Glutamatergic neuron (in vitro differentiated cells): ENCODE results near the gene SIK2. TPM values are rescaled to one million over a fixed set of nuclear protein-coding genes. Genes with fewer than 3 reads are reported as not detected.

Experiments
- DNase-seq: peaks from one replicate; pipeline ENCODE4 v3.0.0; 2022
- H3K27ac Mint-ChIP-seq: one replicate; pipeline ENCODE4 v1.8.0; 2020; ENCODE audit warnings: mild to moderate bottlenecking, mixed read lengths, inconsistent platforms; ENCODE audit not compliant: unreplicated experiment
- H3K27me3 Mint-ChIP-seq: one replicate; pipeline ENCODE4 v1.8.0; 2020; ENCODE audit warnings: mild to moderate bottlenecking, moderate library complexity, mixed read lengths, inconsistent platforms; ENCODE audit not compliant: unreplicated experiment
- H3K36me3 Mint-ChIP-seq: one replicate; pipeline ENCODE4 v1.8.0; 2020; ENCODE audit warnings: mild to moderate bottlenecking, mixed read lengths, inconsistent platforms; ENCODE audit not compliant: unreplicated experiment
- H3K4me1 Mint-ChIP-seq: one replicate; pipeline ENCODE4 v1.8.0; 2020; ENCODE audit warnings: mild to moderate bottlenecking, low read depth, mixed read lengths, inconsistent platforms; ENCODE audit not compliant: unreplicated experiment
- H3K4me3 Mint-ChIP-seq: one replicate; pipeline ENCODE4 v1.8.0; 2020; ENCODE audit warnings: mild to moderate bottlenecking, mixed read lengths, inconsistent platforms; ENCODE audit not compliant: unreplicated experiment
- H3K9me3 Mint-ChIP-seq: one replicate; pipeline ENCODE4 v1.8.0; 2020; ENCODE audit warnings: mild to moderate bottlenecking, moderate library complexity, mixed read lengths, inconsistent platforms; ENCODE audit not compliant: unreplicated experiment
- total RNA-seq: library from RNA; stranded (reverse); fragmentation: NEBNext Ultra II Directional; extraction: Animal tissue kit (Norgen Biotek cat#: 25700); gene quantifications from one replicate; pipeline ENCODE4 v1.2.1, GENCODE V29; 2021; ENCODE audit not compliant: unreplicated experiment
- TF ChIP-seq, protein P1 (sequence below): fragments of 200-600 bp; sonication (generic); IDR thresholded peaks from one replicate; pipeline ENCODE4 v1.5.0; 2021; ENCODE audit not compliant: partially characterized antibody, unreplicated experiment

Gene SIK2
- total RNA-seq, 1 donor from 2014 or later = 10.1 TPM

DNA sequence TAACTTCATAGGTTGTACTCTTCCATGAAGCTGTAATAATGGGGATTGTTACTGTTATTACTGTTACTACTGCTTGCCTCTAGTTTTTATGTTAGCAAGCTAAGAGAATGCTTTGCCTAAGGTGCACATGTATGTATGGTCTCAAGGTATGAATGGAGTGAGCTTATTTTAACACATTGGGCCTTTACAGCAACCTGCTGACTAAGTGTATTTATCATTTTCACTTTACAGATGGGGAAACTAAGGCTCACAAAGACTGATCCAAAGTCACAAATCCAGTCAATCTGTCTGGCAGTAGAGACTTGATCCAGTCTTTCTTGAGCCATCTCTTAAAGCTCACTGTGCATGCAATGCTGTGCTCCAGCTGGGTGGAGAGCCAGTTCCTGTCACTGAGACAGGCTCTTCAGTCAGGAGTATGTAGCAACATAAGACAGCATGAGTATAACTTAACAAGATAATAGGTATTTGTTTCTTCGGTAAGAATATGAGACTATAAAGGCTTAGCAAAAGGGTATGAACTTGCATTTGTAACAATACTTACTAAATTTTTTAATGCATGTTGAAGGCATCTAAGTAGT lies 97.4 kb downstream of the SIK2 start:
- Mint-ChIP-seq H3K27me3 (no peaks in the 10 kb centered on the region), H3K4me3 (no peak overlapping the region), H3K27ac (no peak overlapping the region), H3K4me1 (peaks cover 4% of the 10 kb centered on the region), H3K9me3 (no peaks in the 10 kb centered on the region), H3K36me3 (no peaks in the 10 kb centered on the region)
- TF ChIP-seq, protein P1, sequence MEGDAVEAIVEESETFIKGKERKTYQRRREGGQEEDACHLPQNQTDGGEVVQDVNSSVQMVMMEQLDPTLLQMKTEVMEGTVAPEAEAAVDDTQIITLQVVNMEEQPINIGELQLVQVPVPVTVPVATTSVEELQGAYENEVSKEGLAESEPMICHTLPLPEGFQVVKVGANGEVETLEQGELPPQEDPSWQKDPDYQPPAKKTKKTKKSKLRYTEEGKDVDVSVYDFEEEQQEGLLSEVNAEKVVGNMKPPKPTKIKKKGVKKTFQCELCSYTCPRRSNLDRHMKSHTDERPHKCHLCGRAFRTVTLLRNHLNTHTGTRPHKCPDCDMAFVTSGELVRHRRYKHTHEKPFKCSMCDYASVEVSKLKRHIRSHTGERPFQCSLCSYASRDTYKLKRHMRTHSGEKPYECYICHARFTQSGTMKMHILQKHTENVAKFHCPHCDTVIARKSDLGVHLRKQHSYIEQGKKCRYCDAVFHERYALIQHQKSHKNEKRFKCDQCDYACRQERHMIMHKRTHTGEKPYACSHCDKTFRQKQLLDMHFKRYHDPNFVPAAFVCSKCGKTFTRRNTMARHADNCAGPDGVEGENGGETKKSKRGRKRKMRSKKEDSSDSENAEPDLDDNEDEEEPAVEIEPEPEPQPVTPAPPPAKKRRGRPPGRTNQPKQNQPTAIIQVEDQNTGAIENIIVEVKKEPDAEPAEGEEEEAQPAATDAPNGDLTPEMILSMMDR = no peak
- no peak for DNase-seq

DNA sequence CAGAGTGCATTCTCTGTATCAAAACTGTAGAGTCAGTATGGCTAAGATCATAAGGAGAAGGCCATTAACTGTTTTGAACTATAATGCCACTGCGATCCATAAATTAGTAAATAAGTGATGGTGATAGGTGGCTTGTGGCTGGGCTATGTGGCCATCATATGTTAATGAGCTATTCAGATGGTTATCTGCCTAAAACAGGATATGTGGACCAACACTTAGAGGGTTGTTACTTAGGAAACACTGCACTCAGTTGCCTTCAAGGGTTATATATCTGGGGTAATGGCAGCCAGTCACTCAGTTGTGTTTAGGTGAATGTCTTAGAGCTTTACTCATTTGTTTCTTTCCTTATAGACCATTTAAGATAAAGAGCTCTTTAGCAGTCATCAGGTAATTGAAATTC lies 97.9 kb downstream of the SIK2 start:
- no peaks in the 10 kb centered on the region for H3K27me3 Mint-ChIP-seq
- TF ChIP-seq, protein P1 = no peak
- no peak overlapping the region for H3K27ac Mint-ChIP-seq
- DNase-seq = no peak
- H3K36me3 Mint-ChIP-seq = no peaks in the 10 kb centered on the region
- no peak overlapping the region for H3K4me3 Mint-ChIP-seq
- no peaks in the 10 kb centered on the region for H3K9me3 Mint-ChIP-seq
- no peaks in the 10 kb centered on the region for H3K4me1 Mint-ChIP-seq

DNA sequence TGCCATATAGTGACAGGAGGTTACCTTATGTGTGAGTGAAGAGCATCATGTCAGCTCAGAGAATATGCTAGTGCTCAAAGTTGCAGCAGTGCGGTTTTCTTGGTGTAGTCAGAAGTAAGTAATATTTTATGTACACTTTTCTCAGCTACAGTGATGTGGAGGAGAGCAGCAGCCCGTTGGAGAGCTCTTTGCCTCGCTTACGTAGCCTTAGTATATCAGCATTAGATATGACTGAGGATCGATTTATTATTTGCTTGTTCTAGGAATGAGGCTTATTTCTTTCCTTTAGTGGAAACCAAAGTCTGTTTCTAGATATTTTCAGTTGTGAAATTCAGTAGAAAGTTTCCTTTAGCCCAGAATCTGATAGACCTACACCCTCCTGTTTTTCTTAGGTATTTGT lies 100.4 kb downstream of the SIK2 start:
- Mint-ChIP-seq H3K4me3 (no peak overlapping the region), H3K27ac (no peak overlapping the region), H3K36me3 (no peaks in the 10 kb centered on the region), H3K4me1 (no peaks in the 10 kb centered on the region), H3K9me3 (no peaks in the 10 kb centered on the region), H3K27me3 (no peaks in the 10 kb centered on the region)
- DNase-seq = no peak
- TF ChIP-seq, protein P1 = no peak

DNA sequence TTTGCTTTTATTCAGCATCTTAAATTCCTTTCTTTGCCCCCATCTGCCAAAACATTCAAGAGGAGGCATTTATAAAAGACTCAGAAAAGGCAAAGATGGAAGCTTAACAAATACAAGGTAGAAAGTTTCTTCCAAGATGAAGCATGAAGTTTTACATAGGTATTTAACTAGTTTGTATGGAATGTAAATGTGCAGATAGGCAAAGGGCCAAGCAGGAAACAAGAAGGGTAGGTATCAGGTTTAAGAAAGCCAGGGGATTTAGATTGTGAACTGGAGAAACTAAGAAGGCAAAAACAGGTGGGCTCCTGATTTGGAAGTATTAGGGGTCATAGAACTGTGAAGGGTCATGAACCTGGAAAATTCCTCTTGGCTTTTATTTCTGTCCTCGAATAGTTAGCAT lies 101.3 kb downstream of the SIK2 start:
- TF ChIP-seq, protein P1 = no peak
- H3K4me3 Mint-ChIP-seq = no peak overlapping the region
- no peaks in the 10 kb centered on the region for H3K4me1 Mint-ChIP-seq
- H3K27ac Mint-ChIP-seq = no peak overlapping the region
- no peaks in the 10 kb centered on the region for H3K27me3 Mint-ChIP-seq
- H3K36me3 Mint-ChIP-seq = no peaks in the 10 kb centered on the region
- no peak for DNase-seq
- no peaks in the 10 kb centered on the region for H3K9me3 Mint-ChIP-seq

DNA sequence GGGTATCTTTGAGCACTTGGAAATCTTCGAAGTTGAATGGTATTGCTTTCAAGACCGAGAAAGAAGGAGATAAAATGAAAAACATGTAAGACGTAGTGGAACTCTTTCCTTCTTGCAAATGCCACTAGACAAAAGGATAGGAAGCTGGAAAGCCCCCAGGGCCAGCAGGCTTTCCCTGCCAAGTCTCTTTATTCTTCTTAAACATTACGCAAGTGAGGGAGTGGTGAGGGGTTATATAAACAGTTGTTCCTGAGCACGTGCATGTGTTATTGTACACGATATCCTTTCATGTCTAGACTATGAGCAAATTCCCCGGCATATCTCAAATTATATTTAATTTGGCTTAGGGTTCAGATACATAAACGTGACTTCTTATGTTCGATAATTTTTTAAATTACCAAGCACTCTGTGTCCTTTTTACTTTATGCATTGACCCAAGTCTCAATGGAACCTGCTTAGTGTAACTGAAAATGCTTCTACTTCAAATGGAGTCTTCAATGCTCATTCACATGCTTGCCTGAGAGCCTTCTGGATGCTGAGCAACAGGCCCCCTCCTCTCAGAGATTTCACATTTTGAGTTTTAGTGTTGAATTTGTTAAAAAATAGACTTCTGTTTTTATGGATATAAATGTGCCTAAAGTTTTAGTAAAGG lies 104.9 kb downstream of the SIK2 start:
- Mint-ChIP-seq H3K4me1 (no peaks in the 10 kb centered on the region), H3K4me3 (no peak overlapping the region), H3K27ac (no peak overlapping the region), H3K36me3 (no peaks in the 10 kb centered on the region), H3K9me3 (no peaks in the 10 kb centered on the region), H3K27me3 (no peaks in the 10 kb centered on the region)
- TF ChIP-seq, protein P1 = no peak
- DNase-seq = no peak
